ENCODE results near the gene ZNF764. TPM values are rescaled to one million over a fixed set of nuclear protein-coding genes. Genes with fewer than 3 reads are reported as not detected.

The ZNF764 gene
- total RNA-seq, 2 donors from 2014 or later, result 8.3 to 23.7 TPM

DNA sequence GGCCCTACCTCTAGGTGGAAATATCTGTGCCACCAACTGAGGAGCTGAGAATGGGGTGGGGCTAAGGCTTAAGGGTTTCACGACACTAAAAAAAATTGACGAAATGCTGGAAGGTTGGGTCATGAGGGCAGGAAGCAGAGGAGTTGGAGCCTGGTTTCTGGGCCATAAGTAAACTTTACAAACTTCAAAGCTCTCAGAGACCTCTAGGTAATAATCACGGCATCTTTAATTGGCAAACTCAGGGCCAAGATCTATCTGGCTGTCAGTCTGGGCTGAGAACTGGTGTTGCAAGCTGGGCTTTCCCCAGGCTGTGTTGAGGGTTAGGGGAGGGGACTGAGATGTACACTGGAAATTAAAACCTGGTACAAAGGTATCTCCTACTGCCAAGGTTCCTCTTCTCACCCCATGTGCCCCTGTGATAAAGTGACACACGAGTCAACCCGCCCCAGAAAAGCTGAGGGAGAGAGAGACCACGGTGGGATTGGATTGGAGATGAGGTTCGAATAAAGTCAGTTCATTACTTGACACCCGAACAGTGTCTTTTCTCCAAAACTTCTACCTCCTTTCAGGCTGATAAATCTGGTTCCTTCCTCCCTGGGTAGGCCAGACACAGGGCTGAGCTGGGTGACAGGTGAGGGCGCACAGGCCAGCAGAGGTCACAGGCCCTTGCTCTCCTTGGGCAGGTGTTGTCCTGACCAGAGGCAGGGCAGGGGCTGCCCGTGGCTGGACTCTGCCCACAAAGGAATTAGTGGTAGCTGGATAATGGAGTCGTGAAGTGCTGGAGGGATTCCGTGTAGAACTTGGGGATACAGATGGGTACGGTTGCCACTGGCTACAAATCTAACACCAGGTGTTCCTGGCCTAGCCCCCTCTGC, 27.8 kb downstream of the ZNF764 start:
- intact Hi-C loops (cut with DNase I), result no loop called here
- H3K27ac ChIP-seq, result no peak overlapping the region
- ATAC-seq (no peak), DNase-seq (no peak)
- peaks cover 0 to 2% of the 10 kb centered on the region in 2 donors for H3K36me3 ChIP-seq (replicated peaks in 1 of 2; ENCODE audit: insufficient read depth in 1 of 2, low read depth in 2 of 2)
- peaks cover 38% of the 10 kb centered on the region for H3K4me1 ChIP-seq
- H3K27me3 ChIP-seq, result no peaks in the 10 kb centered on the region
- no peak for TF ChIP-seq POLR2A (IDR thresholded peaks at IDR 0.05)
- TF ChIP-seq, protein P1, sequence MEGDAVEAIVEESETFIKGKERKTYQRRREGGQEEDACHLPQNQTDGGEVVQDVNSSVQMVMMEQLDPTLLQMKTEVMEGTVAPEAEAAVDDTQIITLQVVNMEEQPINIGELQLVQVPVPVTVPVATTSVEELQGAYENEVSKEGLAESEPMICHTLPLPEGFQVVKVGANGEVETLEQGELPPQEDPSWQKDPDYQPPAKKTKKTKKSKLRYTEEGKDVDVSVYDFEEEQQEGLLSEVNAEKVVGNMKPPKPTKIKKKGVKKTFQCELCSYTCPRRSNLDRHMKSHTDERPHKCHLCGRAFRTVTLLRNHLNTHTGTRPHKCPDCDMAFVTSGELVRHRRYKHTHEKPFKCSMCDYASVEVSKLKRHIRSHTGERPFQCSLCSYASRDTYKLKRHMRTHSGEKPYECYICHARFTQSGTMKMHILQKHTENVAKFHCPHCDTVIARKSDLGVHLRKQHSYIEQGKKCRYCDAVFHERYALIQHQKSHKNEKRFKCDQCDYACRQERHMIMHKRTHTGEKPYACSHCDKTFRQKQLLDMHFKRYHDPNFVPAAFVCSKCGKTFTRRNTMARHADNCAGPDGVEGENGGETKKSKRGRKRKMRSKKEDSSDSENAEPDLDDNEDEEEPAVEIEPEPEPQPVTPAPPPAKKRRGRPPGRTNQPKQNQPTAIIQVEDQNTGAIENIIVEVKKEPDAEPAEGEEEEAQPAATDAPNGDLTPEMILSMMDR (IDR thresholded peaks at IDR 0.05), result no peak
- H3K4me3 ChIP-seq, result no peak overlapping the region
- no peaks in the 10 kb centered on the region for H3K9me3 ChIP-seq
- 80% methylated on average over 12 to 13 of the region's 13 CpGs for WGBS, 2 donors

- no peak overlapping the region for H3K4me3 ChIP-seq
- no peaks in the 10 kb centered on the region for H3K9me3 ChIP-seq
- TF ChIP-seq, protein P1 (IDR thresholded peaks at IDR 0.05), result no peak
- no peak for TF ChIP-seq POLR2A (IDR thresholded peaks at IDR 0.05)
- H3K4me1 ChIP-seq, result peaks cover 45% of the 10 kb centered on the region
- 44 to 45% methylated on average over 4 of the region's 4 CpGs for WGBS, 2 donors
- ATAC-seq (no peak), DNase-seq (no peak)
- no peaks in the 10 kb centered on the region for H3K27me3 ChIP-seq
- peaks cover 0 to 2% of the 10 kb centered on the region in 2 donors for H3K36me3 ChIP-seq (replicated peaks in 1 of 2; ENCODE audit: insufficient read depth in 1 of 2, low read depth in 2 of 2)
- peak overlapping the region in 2 of 4 donors; percentile 100 for H3K27ac ChIP-seq
- intact Hi-C loops (cut with DNase I), result no loop called here
Measured at GRCh38 chr16:30528799-30529457, 29.2 kb downstream of the ZNF764 start.

GRCh38 chr16:30527635-30528178, 30.5 kb downstream of the ZNF764 start:
- TF ChIP-seq, protein P1 (IDR thresholded peaks at IDR 0.05), result no peak
- no peak for TF ChIP-seq POLR2A (IDR thresholded peaks at IDR 0.05)
- DNase-seq (peak in 2 of 4 donors; percentile 22 to 46), ATAC-seq (no peak)
- H3K27ac ChIP-seq, result peak overlapping the region; percentile 95 to 100 (median 100)
- H3K36me3 ChIP-seq (replicated peaks in 1 of 2; ENCODE audit: insufficient read depth in 1 of 2, low read depth in 2 of 2), result peaks cover 0 to 2% of the 10 kb centered on the region in 2 donors
- H3K4me3 ChIP-seq, result no peak overlapping the region
- H3K27me3 ChIP-seq, result no peaks in the 10 kb centered on the region
- intact Hi-C loops (cut with DNase I), result no loop called here
- peaks cover 37% of the 10 kb centered on the region for H3K4me1 ChIP-seq
- WGBS, 2 donors, result 7 to 10% methylated on average over 14 of the region's 14 CpGs
- H3K9me3 ChIP-seq, result no peaks in the 10 kb centered on the region

DNA sequence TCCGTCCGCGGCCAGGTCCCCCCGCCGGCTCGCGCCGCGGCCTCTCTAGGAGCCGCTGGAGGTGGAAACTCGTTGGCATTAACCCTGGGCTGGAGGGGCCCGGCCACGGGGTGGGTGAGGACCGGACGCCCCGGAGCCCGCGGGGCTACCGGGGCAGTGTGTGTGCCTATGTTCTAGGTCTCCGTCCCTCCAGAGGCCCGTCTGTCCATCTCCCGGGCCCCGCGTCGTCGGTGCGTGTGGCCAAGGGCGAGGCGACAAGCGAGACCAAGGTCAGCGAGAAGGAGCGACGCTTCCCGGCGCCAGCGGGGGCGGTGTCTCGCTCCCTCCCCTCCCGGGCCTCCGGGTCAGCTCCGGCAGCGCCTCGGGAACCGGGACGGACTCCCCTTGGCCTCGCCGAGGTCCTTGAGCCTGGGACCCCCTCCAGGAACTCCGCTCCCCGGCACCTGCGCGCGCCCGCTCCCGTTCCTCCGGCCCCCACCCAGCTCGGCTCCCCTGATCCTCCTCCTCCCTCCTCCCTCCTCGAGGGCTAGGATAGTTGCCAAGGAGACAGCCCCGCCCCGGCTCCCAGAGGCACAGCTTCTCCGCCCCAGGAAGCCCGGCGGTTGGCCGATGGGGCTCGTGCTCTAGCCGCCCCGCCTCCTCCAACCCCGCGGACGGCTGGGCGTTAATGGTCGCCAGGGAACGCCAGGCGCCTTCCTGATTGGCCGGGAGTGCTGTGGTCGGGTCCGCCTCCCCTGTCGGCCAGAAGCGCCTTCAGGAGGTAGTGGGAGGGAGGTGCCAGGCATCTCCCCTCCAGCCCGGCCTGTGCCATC, 31.1 kb downstream of the ZNF764 start:
- ATAC-seq (peak; percentile 92), DNase-seq (peak; percentile 98 to 99 (median 99))
- intact Hi-C loops (cut with DNase I), result no loop called here
- Histone ChIP-seq H3K9me3 (no peaks in the 10 kb centered on the region), H3K36me3 (replicated peaks in 1 of 2; ENCODE audit: insufficient read depth in 1 of 2, low read depth in 2 of 2) (no peaks in the 10 kb centered on the region), H3K27me3 (no peaks in the 10 kb centered on the region), H3K4me3 (peak overlapping the region; percentile 46 to 80), H3K27ac (peak overlapping the region; percentile 99 to 100 (median 100)), H3K4me1 (peaks cover 32% of the 10 kb centered on the region)
- TF ChIP-seq POLR2A (IDR thresholded peaks at IDR 0.05), result peak; percentile 74 to 91 (median 87)
- TF ChIP-seq, protein P1 (IDR thresholded peaks at IDR 0.05), result peak in 6 of 7 experiments; percentile 21 to 52 (median 46)
- 0 to 1% methylated on average over 11 to 63 of the region's 79 CpGs for WGBS, 2 donors
